Measurements from ENCODE around the gene PODXL2. TPM values are rescaled to one million over a fixed set of nuclear protein-coding genes. Genes with fewer than 3 reads are reported as not detected.

The PODXL2 gene
- total and polyA plus RNA-seq, 2 experiments from 2014 or later: 18.4 to 57.6 TPM

GRCh38 chr3:127691489-127691888 lies 62.5 kb downstream of the PODXL2 start (continued):
- TF ChIP-seq, protein P1, sequence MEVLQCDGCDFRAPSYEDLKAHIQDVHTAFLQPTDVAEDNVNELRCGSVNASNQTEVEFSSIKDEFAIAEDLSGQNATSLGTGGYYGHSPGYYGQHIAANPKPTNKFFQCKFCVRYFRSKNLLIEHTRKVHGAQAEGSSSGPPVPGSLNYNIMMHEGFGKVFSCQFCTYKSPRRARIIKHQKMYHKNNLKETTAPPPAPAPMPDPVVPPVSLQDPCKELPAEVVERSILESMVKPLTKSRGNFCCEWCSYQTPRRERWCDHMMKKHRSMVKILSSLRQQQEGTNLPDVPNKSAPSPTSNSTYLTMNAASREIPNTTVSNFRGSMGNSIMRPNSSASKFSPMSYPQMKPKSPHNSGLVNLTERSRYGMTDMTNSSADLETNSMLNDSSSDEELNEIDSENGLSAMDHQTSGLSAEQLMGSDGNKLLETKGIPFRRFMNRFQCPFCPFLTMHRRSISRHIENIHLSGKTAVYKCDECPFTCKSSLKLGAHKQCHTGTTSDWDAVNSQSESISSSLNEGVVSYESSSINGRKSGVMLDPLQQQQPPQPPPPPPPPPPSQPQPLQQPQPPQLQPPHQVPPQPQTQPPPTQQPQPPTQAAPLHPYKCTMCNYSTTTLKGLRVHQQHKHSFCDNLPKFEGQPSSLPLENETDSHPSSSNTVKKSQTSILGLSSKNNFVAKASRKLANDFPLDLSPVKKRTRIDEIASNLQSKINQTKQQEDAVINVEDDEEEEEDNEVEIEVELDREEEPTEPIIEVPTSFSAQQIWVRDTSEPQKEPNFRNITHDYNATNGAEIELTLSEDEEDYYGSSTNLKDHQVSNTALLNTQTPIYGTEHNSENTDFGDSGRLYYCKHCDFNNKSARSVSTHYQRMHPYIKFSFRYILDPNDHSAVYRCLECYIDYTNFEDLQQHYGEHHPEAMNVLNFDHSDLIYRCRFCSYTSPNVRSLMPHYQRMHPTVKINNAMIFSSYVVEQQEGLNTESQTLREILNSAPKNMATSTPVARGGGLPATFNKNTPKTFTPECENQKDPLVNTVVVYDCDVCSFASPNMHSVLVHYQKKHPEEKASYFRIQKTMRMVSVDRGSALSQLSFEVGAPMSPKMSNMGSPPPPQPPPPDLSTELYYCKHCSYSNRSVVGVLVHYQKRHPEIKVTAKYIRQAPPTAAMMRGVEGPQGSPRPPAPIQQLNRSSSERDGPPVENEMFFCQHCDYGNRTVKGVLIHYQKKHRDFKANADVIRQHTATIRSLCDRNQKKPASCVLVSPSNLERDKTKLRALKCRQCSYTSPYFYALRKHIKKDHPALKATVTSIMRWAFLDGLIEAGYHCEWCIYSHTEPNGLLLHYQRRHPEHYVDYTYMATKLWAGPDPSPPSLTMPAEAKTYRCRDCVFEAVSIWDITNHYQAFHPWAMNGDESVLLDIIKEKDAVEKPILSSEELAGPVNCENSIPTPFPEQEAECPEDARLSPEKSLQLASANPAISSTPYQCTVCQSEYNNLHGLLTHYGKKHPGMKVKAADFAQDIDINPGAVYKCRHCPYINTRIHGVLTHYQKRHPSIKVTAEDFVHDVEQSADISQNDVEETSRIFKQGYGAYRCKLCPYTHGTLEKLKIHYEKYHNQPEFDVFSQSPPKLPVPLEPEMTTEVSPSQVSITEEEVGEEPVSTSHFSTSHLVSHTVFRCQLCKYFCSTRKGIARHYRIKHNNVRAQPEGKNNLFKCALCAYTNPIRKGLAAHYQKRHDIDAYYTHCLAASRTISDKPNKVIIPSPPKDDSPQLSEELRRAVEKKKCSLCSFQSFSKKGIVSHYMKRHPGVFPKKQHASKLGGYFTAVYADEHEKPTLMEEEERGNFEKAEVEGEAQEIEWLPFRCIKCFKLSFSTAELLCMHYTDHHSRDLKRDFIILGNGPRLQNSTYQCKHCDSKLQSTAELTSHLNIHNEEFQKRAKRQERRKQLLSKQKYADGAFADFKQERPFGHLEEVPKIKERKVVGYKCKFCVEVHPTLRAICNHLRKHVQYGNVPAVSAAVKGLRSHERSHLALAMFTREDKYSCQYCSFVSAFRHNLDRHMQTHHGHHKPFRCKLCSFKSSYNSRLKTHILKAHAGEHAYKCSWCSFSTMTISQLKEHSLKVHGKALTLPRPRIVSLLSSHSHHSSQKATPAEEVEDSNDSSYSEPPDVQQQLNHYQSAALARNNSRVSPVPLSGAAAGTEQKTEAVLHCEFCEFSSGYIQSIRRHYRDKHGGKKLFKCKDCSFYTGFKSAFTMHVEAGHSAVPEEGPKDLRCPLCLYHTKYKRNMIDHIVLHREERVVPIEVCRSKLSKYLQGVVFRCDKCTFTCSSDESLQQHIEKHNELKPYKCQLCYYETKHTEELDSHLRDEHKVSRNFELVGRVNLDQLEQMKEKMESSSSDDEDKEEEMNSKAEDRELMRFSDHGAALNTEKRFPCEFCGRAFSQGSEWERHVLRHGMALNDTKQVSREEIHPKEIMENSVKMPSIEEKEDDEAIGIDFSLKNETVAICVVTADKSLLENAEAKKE (CRISPR knock-in tag; IDR thresholded peaks at IDR 0.05): no peak
- TF ChIP-seq EZH2 (IDR thresholded peaks at IDR 0.05; ENCODE audit: low read depth, unreplicated experiment) (no peak), JUNB (IDR thresholded peaks at IDR 0.05; ENCODE audit: unreplicated experiment) (no peak), ZNF114 (CRISPR knock-in tag; IDR thresholded peaks at IDR 0.05) (no peak), ETS1 (IDR thresholded peaks at IDR 0.05) (no peak), NANOG (IDR thresholded peaks at IDR 0.05; ENCODE audit: borderline replicate concordance) (no peak)
- TF ChIP-seq, protein P2, sequence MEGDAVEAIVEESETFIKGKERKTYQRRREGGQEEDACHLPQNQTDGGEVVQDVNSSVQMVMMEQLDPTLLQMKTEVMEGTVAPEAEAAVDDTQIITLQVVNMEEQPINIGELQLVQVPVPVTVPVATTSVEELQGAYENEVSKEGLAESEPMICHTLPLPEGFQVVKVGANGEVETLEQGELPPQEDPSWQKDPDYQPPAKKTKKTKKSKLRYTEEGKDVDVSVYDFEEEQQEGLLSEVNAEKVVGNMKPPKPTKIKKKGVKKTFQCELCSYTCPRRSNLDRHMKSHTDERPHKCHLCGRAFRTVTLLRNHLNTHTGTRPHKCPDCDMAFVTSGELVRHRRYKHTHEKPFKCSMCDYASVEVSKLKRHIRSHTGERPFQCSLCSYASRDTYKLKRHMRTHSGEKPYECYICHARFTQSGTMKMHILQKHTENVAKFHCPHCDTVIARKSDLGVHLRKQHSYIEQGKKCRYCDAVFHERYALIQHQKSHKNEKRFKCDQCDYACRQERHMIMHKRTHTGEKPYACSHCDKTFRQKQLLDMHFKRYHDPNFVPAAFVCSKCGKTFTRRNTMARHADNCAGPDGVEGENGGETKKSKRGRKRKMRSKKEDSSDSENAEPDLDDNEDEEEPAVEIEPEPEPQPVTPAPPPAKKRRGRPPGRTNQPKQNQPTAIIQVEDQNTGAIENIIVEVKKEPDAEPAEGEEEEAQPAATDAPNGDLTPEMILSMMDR (conservative IDR thresholded peaks at IDR 0.05; ENCODE audit: low read depth in 2 of 2): no peak
